Trophoblast cell (in vitro differentiated cells and primary cell): Measurements from ENCODE around the gene LENG8.

Source experiments
- DNase-seq, 2 donors: peaks; one replicate each; pipeline ENCODE4 v3.0.0-alpha.2; 2016
- H2AFZ ChIP-seq: 2 replicates; pipeline ENCODE4 v1.6.1; 2013; ENCODE audit warnings: low read length, moderate library complexity, mild to moderate bottlenecking; ENCODE audit not compliant: insufficient read depth, poor library complexity
- H2AK5ac ChIP-seq: 2 replicates; pipeline ENCODE4 v1.6.1; 2013; ENCODE audit warnings: mild to moderate bottlenecking, low read length
- H2BK120ac ChIP-seq: 2 replicates; pipeline ENCODE4 v1.6.1; 2013; ENCODE audit warnings: low read length, mild to moderate bottlenecking, moderate library complexity; ENCODE audit not compliant: insufficient read depth, poor library complexity
- H2BK12ac ChIP-seq: 2 replicates; pipeline ENCODE4 v1.6.1; 2013; ENCODE audit warnings: mild to moderate bottlenecking, low read length, moderate library complexity
- H2BK5ac ChIP-seq: 2 replicates; pipeline ENCODE4 v1.6.1; 2013; ENCODE audit warnings: low read length, low read depth, moderate library complexity, mild to moderate bottlenecking; ENCODE audit not compliant: poor library complexity
- H3K14ac ChIP-seq: 2 replicates; pipeline ENCODE4 v1.6.1; 2013; ENCODE audit warnings: mild to moderate bottlenecking, low read length
- H3K18ac ChIP-seq: 2 replicates; pipeline ENCODE4 v1.6.1; 2013; ENCODE audit warnings: mild to moderate bottlenecking, low read length
- H3K23ac ChIP-seq: 2 replicates; pipeline ENCODE4 v1.6.1; 2013; ENCODE audit warnings: low read length
- H3K27ac ChIP-seq: 2 replicates; pipeline ENCODE4 v1.5.1; 2013; ENCODE audit warnings: low read depth, mild to moderate bottlenecking, inconsistent platforms, low read length, moderate library complexity
- H3K27me3 ChIP-seq: 2 replicates; pipeline ENCODE4 v1.6.1; 2013; ENCODE audit warnings: inconsistent platforms, mild to moderate bottlenecking, low read length, moderate library complexity; ENCODE audit not compliant: insufficient read depth
- H3K36me3 ChIP-seq, 2 experiments: 1 replicate in 1 of 2; 2 replicates in 1 of 2; pipeline ENCODE4 v1.6.1; 2013; ENCODE audit warnings: low read length in 2 of 2, mild to moderate bottlenecking in 2 of 2, moderate library complexity in 1 of 2; ENCODE audit not compliant: insufficient read depth in 2 of 2, control insufficient read depth in 1 of 2
- H3K4ac ChIP-seq: 2 replicates; pipeline ENCODE4 v1.6.1; 2013; ENCODE audit warnings: low read depth, mild to moderate bottlenecking, low read length, moderate library complexity
- H3K4me1 ChIP-seq, 2 experiments: 1 replicate in 1 of 2; 2 replicates in 1 of 2; pipeline ENCODE4 v1.6.1; 2013; ENCODE audit warnings: low read length in 2 of 2, mild to moderate bottlenecking in 2 of 2, moderate library complexity in 1 of 2; ENCODE audit not compliant: insufficient read depth in 2 of 2, control insufficient read depth in 1 of 2
- H3K4me2 ChIP-seq: 2 replicates; pipeline ENCODE4 v1.6.1; 2013; ENCODE audit warnings: inconsistent platforms, mild to moderate bottlenecking, low read length, moderate library complexity
- H3K4me3 ChIP-seq: 2 replicates; pipeline ENCODE4 v1.5.1; 2013; ENCODE audit warnings: mild to moderate bottlenecking, low read depth, low read length, inconsistent platforms
- H3K79me1 ChIP-seq: one replicate; pipeline ENCODE4 v1.6.1; 2013; ENCODE audit warnings: low read length
- H3K79me2 ChIP-seq: 2 replicates; pipeline ENCODE4 v1.6.1; 2013; ENCODE audit warnings: low read length, mild to moderate bottlenecking; ENCODE audit not compliant: control insufficient read depth, insufficient read depth, poor library complexity
- H3K9ac ChIP-seq: 2 replicates; pipeline ENCODE4 v1.6.1; 2013; ENCODE audit warnings: mild to moderate bottlenecking, low read length
- H3K9me3 ChIP-seq: 2 replicates; pipeline ENCODE4 v1.6.1; 2013; ENCODE audit warnings: low read depth, mild to moderate bottlenecking, control low read depth, inconsistent platforms, low read length; ENCODE audit not compliant: insufficient read depth
- H4K12ac ChIP-seq: 2 replicates; pipeline ENCODE4 v1.6.1; 2013; ENCODE audit warnings: low read depth, mild to moderate bottlenecking, low read length, moderate library complexity
- H4K8ac ChIP-seq: 2 replicates; pipeline ENCODE4 v1.6.1; 2013; ENCODE audit warnings: low read depth, mild to moderate bottlenecking, low read length, moderate library complexity
- H4K91ac ChIP-seq: one replicate; pipeline ENCODE4 v1.6.1; 2013; ENCODE audit warnings: low read depth, mild to moderate bottlenecking, low read length, moderate library complexity
- WGBS: extraction: QIAGEN DNeasy Blood & Tissue Kit; methylation state at CpG from one replicate; pipeline ENCODE4 v1.1.7; 2013; ENCODE audit warnings: missing lambda C conversion rate; ENCODE audit not compliant: insufficient read length, insufficient coverage; ENCODE audit errors: extremely low coverage; 5-methylcytosine and 5-hydroxymethylcytosine counted together

LENG8 gene

DNA sequence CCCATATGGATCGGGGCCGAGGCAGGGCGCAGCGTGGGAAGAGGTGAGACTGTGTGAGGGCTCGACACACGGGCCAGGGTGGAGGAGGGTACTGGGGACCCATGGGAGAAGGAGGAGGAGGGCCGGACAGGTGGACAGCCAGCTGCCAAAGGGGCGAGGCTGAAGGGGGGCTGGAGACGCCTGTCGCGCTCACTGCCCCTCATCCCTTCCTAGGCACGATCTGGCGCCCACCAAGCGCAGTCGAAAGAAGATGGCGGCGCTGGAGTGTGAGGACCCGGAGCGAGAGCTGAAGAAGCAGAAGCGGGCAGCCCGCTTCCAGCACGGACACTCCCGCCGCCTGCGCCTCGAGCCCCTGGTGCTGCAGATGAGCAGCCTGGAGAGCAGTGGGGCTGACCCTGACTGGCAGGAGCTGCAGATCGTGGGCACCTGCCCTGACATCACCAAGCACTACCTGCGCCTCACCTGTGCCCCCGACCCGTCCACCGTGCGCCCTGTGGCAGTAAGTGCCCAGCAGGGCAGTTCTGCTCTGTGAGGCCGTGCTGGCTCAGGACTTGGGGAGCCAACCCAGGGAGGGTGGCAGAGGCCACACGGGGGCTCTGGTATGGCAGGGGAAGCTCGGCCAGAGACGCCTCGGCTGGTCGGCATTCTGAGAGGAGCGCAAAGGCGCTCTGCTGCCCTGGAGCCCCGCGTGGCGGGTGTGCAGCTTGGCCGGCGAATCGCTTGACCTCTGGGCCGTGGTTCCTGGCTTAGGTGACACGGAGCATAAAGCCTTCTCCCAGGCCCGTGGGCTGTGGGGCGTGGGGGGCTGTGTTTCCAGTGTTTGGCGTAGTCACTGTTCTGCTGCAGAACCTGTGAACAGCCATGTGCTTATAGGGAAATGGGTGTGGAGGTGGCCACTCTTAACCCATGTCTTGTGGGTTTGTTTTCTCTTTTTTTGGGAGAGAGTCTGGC, 7.7 kb downstream of the LENG8 start:
- no peaks in the 10 kb centered on the region for H3K4me1 ChIP-seq
- no peak overlapping the region for H3K4ac ChIP-seq
- no peak overlapping the region for H3K23ac ChIP-seq
- H2AK5ac ChIP-seq, result no peak overlapping the region
- H3K9me3 ChIP-seq, result no peaks in the 10 kb centered on the region
- H4K8ac ChIP-seq, result no peak overlapping the region
- H2BK120ac ChIP-seq, result no peak overlapping the region
- H3K79me1 ChIP-seq, result no peaks in the 10 kb centered on the region
- H3K14ac ChIP-seq, result no peak overlapping the region
- H3K27ac ChIP-seq, result no peak overlapping the region
- no CpG with 5 or more reads among the region's 51 CpGs for WGBS
- H4K91ac ChIP-seq, result no peak overlapping the region
- no peak overlapping the region for H3K9ac ChIP-seq
- no peak overlapping the region for H3K4me3 ChIP-seq
- no peak overlapping the region for H2BK12ac ChIP-seq
- no peaks in the 10 kb centered on the region for H3K27me3 ChIP-seq
- H3K79me2 ChIP-seq, result no peaks in the 10 kb centered on the region
- H2AFZ ChIP-seq, result no peak overlapping the region
- no peak overlapping the region for H2BK5ac ChIP-seq
- peaks cover 96 to 97% of the 10 kb centered on the region in 2 experiments for H3K36me3 ChIP-seq
- H4K12ac ChIP-seq, result no peak overlapping the region
- H3K4me2 ChIP-seq, result no peak overlapping the region
- H3K18ac ChIP-seq, result no peak overlapping the region
- DNase-seq, result no peak

DNA sequence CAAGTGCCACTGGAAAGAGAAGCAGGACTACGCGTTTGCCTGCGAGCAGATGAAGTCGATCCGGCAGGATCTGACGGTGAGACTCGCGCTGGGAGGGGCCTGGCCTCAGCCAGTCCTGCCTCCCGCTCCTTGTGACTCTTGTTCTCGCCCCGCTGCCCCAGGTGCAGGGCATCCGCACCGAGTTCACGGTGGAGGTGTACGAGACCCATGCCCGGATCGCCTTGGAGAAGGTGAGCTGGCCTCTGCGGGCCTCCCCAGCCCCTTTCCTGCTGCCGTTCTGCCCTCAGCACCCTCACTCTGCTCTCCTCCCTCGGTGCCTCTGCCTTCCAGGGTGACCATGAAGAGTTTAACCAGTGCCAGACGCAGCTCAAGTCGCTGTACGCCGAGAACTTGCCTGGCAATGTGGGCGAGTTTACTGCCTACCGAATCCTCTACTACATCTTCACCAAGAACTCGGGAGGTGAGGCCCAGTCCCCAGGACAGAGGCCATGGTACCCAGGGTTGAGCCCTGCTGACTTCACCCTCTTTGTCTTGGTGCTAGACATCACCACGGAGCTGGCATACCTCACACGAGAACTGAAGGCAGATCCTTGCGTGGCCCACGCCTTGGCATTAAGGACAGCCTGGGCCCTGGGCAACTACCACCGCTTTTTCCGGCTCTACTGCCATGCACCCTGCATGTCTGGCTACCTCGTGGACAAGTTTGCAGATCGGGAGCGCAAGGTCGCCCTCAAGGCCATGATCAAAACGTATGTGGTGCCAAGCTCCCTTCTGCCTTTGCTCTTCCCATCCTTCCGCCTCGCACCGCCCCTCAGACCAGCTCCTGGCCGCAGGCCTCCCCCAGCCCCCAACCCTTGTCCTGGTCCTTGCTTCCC, 9.0 kb downstream of the LENG8 start:
- Histone ChIP-seq H4K8ac (no peak overlapping the region), H3K4ac (no peak overlapping the region), H4K91ac (no peak overlapping the region), H3K4me1 (peaks cover 9 to 10% of the 10 kb centered on the region in 2 experiments), H2BK5ac (no peak overlapping the region), H3K79me1 (peaks cover 4% of the 10 kb centered on the region), H3K27ac (no peak overlapping the region), H3K23ac (no peak overlapping the region), H2AFZ (no peak overlapping the region), H3K36me3 (peaks cover 91 to 92% of the 10 kb centered on the region in 2 experiments), H4K12ac (no peak overlapping the region), H2BK12ac (no peak overlapping the region), H3K9me3 (no peaks in the 10 kb centered on the region), H3K4me2 (no peak overlapping the region), H2BK120ac (no peak overlapping the region), H2AK5ac (no peak overlapping the region), H3K79me2 (peaks cover 3% of the 10 kb centered on the region), H3K9ac (no peak overlapping the region), H3K27me3 (no peaks in the 10 kb centered on the region), H3K4me3 (no peak overlapping the region), H3K18ac (no peak overlapping the region), H3K14ac (no peak overlapping the region)
- DNase-seq, result no peak
- WGBS, result no CpG with 5 or more reads among the region's 42 CpGs

DNA sequence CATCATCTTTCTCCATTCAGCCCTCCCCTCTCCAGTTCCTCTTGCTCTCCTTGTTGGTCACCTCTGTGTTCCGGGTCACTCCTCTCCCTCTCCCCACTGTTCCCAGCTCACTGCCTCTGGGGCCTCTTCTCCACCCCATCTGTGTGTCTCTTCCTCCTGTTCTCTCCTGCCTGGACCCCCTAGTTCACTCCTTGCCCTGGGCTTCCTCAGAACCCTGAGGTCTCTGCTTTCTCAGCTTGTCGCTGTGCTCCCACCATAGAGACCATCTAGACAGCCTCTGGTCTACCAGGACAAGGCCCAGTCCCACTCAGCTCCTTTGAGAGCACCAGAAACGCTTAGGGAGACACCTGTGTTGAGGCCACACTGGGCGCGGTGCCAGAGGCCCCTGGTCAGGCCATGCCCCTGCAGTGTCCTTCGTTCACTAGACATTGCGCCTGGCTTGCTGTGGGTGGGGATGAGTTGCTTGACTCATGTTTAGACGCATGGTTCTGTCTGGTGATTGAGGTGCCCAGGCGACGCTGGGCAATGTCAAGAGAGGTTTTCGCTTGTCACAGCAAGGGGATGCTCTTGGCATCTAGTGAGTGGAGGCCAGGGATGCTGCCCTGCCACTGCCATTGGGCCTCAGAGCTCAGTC, 9.8 kb downstream of the LENG8 start:
- Histone ChIP-seq H3K36me3 (peaks cover 85% of the 10 kb centered on the region in 2 experiments), H3K27me3 (no peaks in the 10 kb centered on the region), H2AK5ac (no peak overlapping the region), H3K79me2 (peaks cover 6% of the 10 kb centered on the region), H2AFZ (no peak overlapping the region), H4K8ac (no peak overlapping the region), H2BK120ac (no peak overlapping the region), H3K79me1 (peaks cover 8% of the 10 kb centered on the region), H4K91ac (no peak overlapping the region), H3K9ac (no peak overlapping the region), H3K4me3 (no peak overlapping the region), H2BK5ac (no peak overlapping the region), H3K18ac (no peak overlapping the region), H3K4me2 (no peak overlapping the region), H3K23ac (no peak overlapping the region), H4K12ac (no peak overlapping the region), H3K4me1 (peaks cover 10 to 11% of the 10 kb centered on the region in 2 experiments), H3K4ac (no peak overlapping the region), H3K27ac (no peak overlapping the region), H3K9me3 (no peaks in the 10 kb centered on the region), H3K14ac (no peak overlapping the region), H2BK12ac (no peak overlapping the region)
- no peak for DNase-seq
- WGBS, result no CpG with 5 or more reads among the region's 11 CpGs
